Suprapubic skin (tissue), 4 donors: ENCODE results near the gene UBE3D.

ENCODE experiments used
- CTCF ChIP-seq, 2 donors: fragments of 200-600 bp in 1 of 2; fragments of 450-650 bp in 1 of 2; sonication (generic) in 1 of 2; IDR thresholded peaks; one replicate each; pipeline ENCODE4 v1.5.1; 2016 to 2019; ENCODE audit warnings: antibody characterized with exemption in 2 of 2, mild to moderate bottlenecking in 1 of 2, moderate library complexity in 1 of 2
- POLR2A ChIP-seq, 2 donors: fragments of 450-650 bp; IDR thresholded peaks; one replicate each; pipeline ENCODE4 v1.6.1; 2017; ENCODE audit warnings: antibody characterized with exemption in 2 of 2, mild to moderate bottlenecking in 2 of 2, moderate library complexity in 2 of 2
- POLR2AphosphoS5 ChIP-seq, 3 donors: sonication (generic); formaldehyde crosslinking; IDR thresholded peaks; one replicate each; pipeline ENCODE4 v1.6.1; 2017; ENCODE audit warnings: antibody characterized with exemption in 3 of 3

- no peak for TF ChIP-seq CTCF (IDR thresholded peaks at IDR 0.05)
- TF ChIP-seq POLR2AphosphoS5 (IDR thresholded peaks at IDR 0.05): no peak
- TF ChIP-seq POLR2A (IDR thresholded peaks at IDR 0.05): no peak
Observed at GRCh38 chr6:83108378-83108777, 42.7 kb upstream of the UBE3D start.
